Fibroblast of villous mesenchyme (primary cell): ENCODE measurements around the gene CHRDL1. TPM values are rescaled to one million over a fixed set of nuclear protein-coding genes. Genes with fewer than 3 reads are reported as not detected.
"Not testable (repeated sequence)": the region's sequence is repeated elsewhere in the genome, so short reads cannot be mapped to it uniquely, and the experiment has no call there.

Source experiments
- DNase-seq: peaks from one replicate; pipeline ENCODE4 v3.0.0-alpha.2; 2010; ENCODE audit warnings: low read depth
- H3K4me3 ChIP-seq: 2 replicates; pipeline ENCODE4 v1.5.1; 2011; ENCODE audit warnings: low read depth, mild to moderate bottlenecking, low read length
- CTCF ChIP-seq: IDR thresholded peaks from 2 replicates; pipeline ENCODE4 v1.5.1; 2012; ENCODE audit warnings: low read depth, mild to moderate bottlenecking, low read length; ENCODE audit not compliant: insufficient read depth
- total RNA-seq: library from RNA; depleted of rRNA; stranded (reverse); fragments of >200 nt; gene quantifications from 2 replicates; pipeline ENCODE4 v1.2.3, GENCODE V29; 2012

Gene CHRDL1
- total RNA-seq, result under 0.01 TPM in 2 replicates

GRCh38 chrX:110795645-110796406 lies at the start of gene CHRDL1:
Gene CHRDL1, minus strand, starts transcription at chrX:110795817. Its CDS starts 3,636 bp downstream, at chrX:110792181.
- peak within 1 kb of the TSS; percentile 18 for H3K4me3 ChIP-seq
- DNase-seq, result no peak
- TF ChIP-seq CTCF, result no peak

GRCh38 chrX:110836982-110837381 lies 41.4 kb upstream of the CHRDL1 start:
- no peak overlapping the region for H3K4me3 ChIP-seq
- peak; percentile 25 for TF ChIP-seq CTCF
- DNase-seq, result no peak

- H3K4me3 ChIP-seq, result no peak overlapping the region
- TF ChIP-seq CTCF, result no peak
- DNase-seq, result no peak
These were observed 40.8 kb upstream of the CHRDL1 start for GRCh38 chrX:110836451-110836850.

- no peak for TF ChIP-seq CTCF
- no peak overlapping the region for H3K4me3 ChIP-seq
- no peak for DNase-seq
These were observed 40.4 kb upstream of the CHRDL1 start for GRCh38 chrX:110836001-110836400.

- no peak overlapping the region for H3K4me3 ChIP-seq
- DNase-seq, result no peak
- TF ChIP-seq CTCF, result no peak
These were observed 30.4 kb upstream of the CHRDL1 start for GRCh38 chrX:110825972-110826371.

- not testable (repeated sequence) for DNase-seq, H3K4me3 ChIP-seq
These were observed 20.9 kb upstream of the CHRDL1 start for GRCh38 chrX:110816543-110816942.

GRCh38 chrX:110806145-110806544 lies 10.5 kb upstream of the CHRDL1 start:
- TF ChIP-seq CTCF, result no peak
- no peak for DNase-seq
- H3K4me3 ChIP-seq, result no peak overlapping the region
